Cardiac muscle cell (in vitro differentiated cells and primary cell): ENCODE results near the gene RFX2. TPM values are rescaled to one million over a fixed set of nuclear protein-coding genes. Genes with fewer than 3 reads are reported as not detected.

Experiments used
- DNase-seq, 2 donors: peaks; one replicate each; pipeline versions ENCODE4 v3.0.0 to v3.0.0-alpha.2; 2010 to 2017; ENCODE audit warnings: low read depth in 1 of 2, low spot score in 1 of 2
- H3K27ac ChIP-seq: fragments of 200-600 bp; sonication (generic); 2 replicates; pipeline ENCODE4 v1.5.1; 2016
- H3K27me3 ChIP-seq: fragments of 200-600 bp; sonication (generic); 2 replicates; pipeline ENCODE4 v1.6.0; 2016; ENCODE audit warnings: control low read depth
- H3K36me3 ChIP-seq: fragments of 200-600 bp; sonication (generic); 2 replicates; pipeline ENCODE4 v1.5.1; 2016; ENCODE audit warnings: control low read depth
- H3K4me1 ChIP-seq: fragments of 200-600 bp; sonication (generic); 2 replicates; pipeline ENCODE4 v1.8.1; 2017; ENCODE audit warnings: low read depth, mild to moderate bottlenecking, mixed run types
- H3K4me3 ChIP-seq: fragments of 200-600 bp; sonication (generic); 2 replicates; pipeline ENCODE4 v1.5.1; 2016; ENCODE audit warnings: mild to moderate bottlenecking
- H3K9me3 ChIP-seq: fragments of 200-600 bp; sonication (generic); 2 replicates; pipeline ENCODE4 v1.5.1; 2017; ENCODE audit warnings: low read depth, mild to moderate bottlenecking, control low read depth
- CTCF ChIP-seq: IDR thresholded peaks from 2 replicates; pipeline ENCODE4 v1.5.1; 2012; ENCODE audit warnings: low read depth, mild to moderate bottlenecking, low read length
- polyA plus RNA-seq: library from polyadenylated mRNA; unstranded; fragments of >200 nt; fragmentation: Nextera tagmentation; extraction: Ambion mirVana; gene quantifications from 2 replicates; pipeline ENCODE4 v1.2.1, GENCODE V29; 2016
- total RNA-seq: library from RNA; depleted of rRNA; stranded (reverse); fragments of >200 nt; gene quantifications from 2 replicates; pipeline ENCODE4 v1.2.3, GENCODE V29; 2016

Gene RFX2
- total and polyA plus RNA-seq, 2 experiments from 2014 or later, result 3.0 to 3.9 TPM

GRCh38 chr19:6066661-6067646, 43.3 kb downstream of the RFX2 start:
- Histone ChIP-seq H3K27ac (no peak overlapping the region), H3K4me3 (no peak overlapping the region), H3K36me3 (no peaks in the 10 kb centered on the region), H3K4me1 (no peaks in the 10 kb centered on the region), H3K9me3 (no peaks in the 10 kb centered on the region), H3K27me3 (no peaks in the 10 kb centered on the region)
- no peak for TF ChIP-seq CTCF
- peak; percentile 73 to 97 for DNase-seq

GRCh38 chr19:6065685-6066374, 44.5 kb downstream of the RFX2 start:
- Histone ChIP-seq H3K27ac (no peak overlapping the region), H3K9me3 (no peaks in the 10 kb centered on the region), H3K4me1 (no peaks in the 10 kb centered on the region), H3K36me3 (no peaks in the 10 kb centered on the region), H3K27me3 (no peaks in the 10 kb centered on the region), H3K4me3 (no peak overlapping the region)
- TF ChIP-seq CTCF, result no peak
- no peak for DNase-seq

- Histone ChIP-seq H3K27me3 (no peaks in the 10 kb centered on the region), H3K4me3 (no peak overlapping the region), H3K27ac (no peak overlapping the region), H3K36me3 (no peaks in the 10 kb centered on the region), H3K9me3 (no peaks in the 10 kb centered on the region), H3K4me1 (no peaks in the 10 kb centered on the region)
- DNase-seq, result no peak
- no peak for TF ChIP-seq CTCF
Observed at GRCh38 chr19:6064336-6065073, 45.8 kb downstream of the RFX2 start.

GRCh38 chr19:6063576-6064335, 46.5 kb downstream of the RFX2 start:
- Histone ChIP-seq H3K4me3 (no peak overlapping the region), H3K9me3 (no peaks in the 10 kb centered on the region), H3K36me3 (no peaks in the 10 kb centered on the region), H3K4me1 (no peaks in the 10 kb centered on the region), H3K27ac (no peak overlapping the region), H3K27me3 (no peaks in the 10 kb centered on the region)
- TF ChIP-seq CTCF, result no peak
- no peak for DNase-seq

GRCh38 chr19:6062961-6063575, 47.2 kb downstream of the RFX2 start:
- no peaks in the 10 kb centered on the region for H3K36me3 ChIP-seq
- H3K4me1 ChIP-seq, result no peaks in the 10 kb centered on the region
- H3K9me3 ChIP-seq, result no peaks in the 10 kb centered on the region
- TF ChIP-seq CTCF, result no peak
- no peak overlapping the region for H3K27ac ChIP-seq
- no peaks in the 10 kb centered on the region for H3K27me3 ChIP-seq
- no peak overlapping the region for H3K4me3 ChIP-seq
- DNase-seq, result no peak
